LNCAP (cell line): ENCODE measurements around the gene LMF2.

Experiments
- CTCF ChIP-seq: fragments of 450-650 bp; IDR thresholded peaks from 2 replicates; pipeline ENCODE4 v1.5.1; 2017; ENCODE audit warnings: mild to moderate bottlenecking

LMF2 gene

GRCh38 chr22:50461979-50462540, 45.4 kb downstream of the LMF2 start:
- TF ChIP-seq CTCF, result no peak

GRCh38 chr22:50461536-50461935, 46.0 kb downstream of the LMF2 start:
- no peak for TF ChIP-seq CTCF

- TF ChIP-seq CTCF, result no peak
Measured at GRCh38 chr22:50460938-50461337, 46.6 kb downstream of the LMF2 start.

- TF ChIP-seq CTCF, result no peak
Measured at GRCh38 chr22:50459496-50460140, 47.9 kb downstream of the LMF2 start.

- TF ChIP-seq CTCF, result no peak
Measured at GRCh38 chr22:50459016-50459415, 48.5 kb downstream of the LMF2 start.

- TF ChIP-seq CTCF, result peak; percentile 27; the same call in 1 of the 2 replicates
Measured at GRCh38 chr22:50456466-50457234, 50.9 kb downstream of the LMF2 start.

GRCh38 chr22:50456026-50456425, 51.5 kb downstream of the LMF2 start:
- TF ChIP-seq CTCF, result no peak
